CD14-positive monocyte (primary cell): ENCODE measurements around the gene MACROD2. TPM values are rescaled to one million over a fixed set of nuclear protein-coding genes. Genes with fewer than 3 reads are reported as not detected.

Source experiments
- DNase-seq, 3 donors: peaks; one replicate each; pipeline ENCODE4 v3.0.0-alpha.2; 2011 to 2022
- H2AFZ ChIP-seq: 2 replicates; pipeline ENCODE4 v1.6.0; 2012; ENCODE audit warnings: mild to moderate bottlenecking, low read depth, low read length, inconsistent platforms; ENCODE audit not compliant: insufficient read depth, poor library complexity, severe bottlenecking
- H3K27ac ChIP-seq, 2 donors: 1 replicate in 1 of 2; 2 replicates in 1 of 2; pipeline ENCODE4 v1.5.1; 2012 to 2013; ENCODE audit warnings: low read length in 2 of 2, control low read depth in 1 of 2, inconsistent platforms in 1 of 2, low read depth in 1 of 2, mild to moderate bottlenecking in 1 of 2
- H3K27me3 ChIP-seq, 2 donors: one replicate each; pipeline versions ENCODE4 v1.6.0 to v1.6.1; 2011 to 2013; ENCODE audit warnings: low read length in 2 of 2; ENCODE audit not compliant: control insufficient read depth in 2 of 2, insufficient read depth in 2 of 2
- H3K36me3 ChIP-seq, 2 donors: replicated peaks in 1 of 2; 1 replicate in 1 of 2; 2 replicates in 1 of 2; pipeline versions ENCODE4 v1.5.1 to v1.6.1; 2012 to 2013; ENCODE audit warnings: low read length in 2 of 2, control low read depth in 1 of 2, inconsistent platforms in 1 of 2, mild to moderate bottlenecking in 1 of 2; ENCODE audit not compliant: insufficient read depth in 2 of 2, control insufficient read depth in 1 of 2
- H3K4me1 ChIP-seq, 2 donors: 1 replicate in 1 of 2; 2 replicates in 1 of 2; pipeline versions ENCODE4 v1.5.1 to v1.6.1; 2012 to 2013; ENCODE audit warnings: low read length in 2 of 2, control low read depth in 1 of 2, inconsistent platforms in 1 of 2, mild to moderate bottlenecking in 1 of 2, moderate library complexity in 1 of 2; ENCODE audit not compliant: insufficient read depth in 2 of 2, control insufficient read depth in 1 of 2
- H3K4me2 ChIP-seq: replicated peaks from 2 replicates; pipeline ENCODE3; 2012; ENCODE audit warnings: low read length, moderate library complexity, mild to moderate bottlenecking; ENCODE audit not compliant: poor library complexity, severe bottlenecking; ENCODE audit errors: extremely low read depth
- H3K4me3 ChIP-seq, 3 experiments: fragments of 200-600 bp in 1 of 3; sonication (generic) in 1 of 3; replicated peaks in 1 of 3; 1 replicate in 2 of 3; 2 replicates in 1 of 3; pipeline ENCODE4 v1.5.1; 2011 to 2013; ENCODE audit warnings: low read length in 3 of 3, mild to moderate bottlenecking in 3 of 3, control low read depth in 2 of 3, low read depth in 2 of 3, inconsistent platforms in 1 of 3, moderate library complexity in 1 of 3
- H3K79me2 ChIP-seq: 2 replicates; pipeline ENCODE4 v1.6.0; 2012; ENCODE audit warnings: mild to moderate bottlenecking, control low read depth, inconsistent platforms, low read length, moderate library complexity; ENCODE audit not compliant: insufficient read depth
- H3K9ac ChIP-seq: 2 replicates; pipeline ENCODE4 v1.6.0; 2017; ENCODE audit warnings: low read length, mild to moderate bottlenecking; ENCODE audit not compliant: insufficient read depth, poor library complexity, severe bottlenecking
- H3K9me3 ChIP-seq, 2 donors: replicated peaks in 1 of 2; 1 replicate in 1 of 2; 2 replicates in 1 of 2; pipeline versions ENCODE4 v1.5.1 to v1.6.1; 2012 to 2013; ENCODE audit warnings: low read length in 2 of 2, control low read depth in 1 of 2; ENCODE audit not compliant: control insufficient read depth in 1 of 2, insufficient read depth in 1 of 2
- H4K20me1 ChIP-seq: 2 replicates; pipeline ENCODE4 v1.6.0; 2012; ENCODE audit warnings: mild to moderate bottlenecking, low read length, control low read depth, moderate library complexity; ENCODE audit not compliant: insufficient read depth
- H3K27ac Mint-ChIP-seq, 7 donors: one replicate each; pipeline ENCODE4 v1.8.0; 2020; ENCODE audit warnings: mild to moderate bottlenecking in 7 of 7, mixed read lengths in 7 of 7, moderate library complexity in 6 of 7, inconsistent platforms in 2 of 7
- H3K27me3 Mint-ChIP-seq, 3 donors: one replicate each; pipeline ENCODE4 v1.8.0; 2021 to 2022; ENCODE audit warnings: low read depth in 3 of 3, mild to moderate bottlenecking in 3 of 3, mixed read lengths in 3 of 3, moderate library complexity in 3 of 3, inconsistent platforms in 1 of 3
- H3K36me3 Mint-ChIP-seq, 2 donors: one replicate each; pipeline ENCODE4 v1.8.0; 2020; ENCODE audit warnings: mixed read lengths in 2 of 2, inconsistent platforms in 1 of 2, mild to moderate bottlenecking in 1 of 2
- H3K4me1 Mint-ChIP-seq: one replicate; pipeline ENCODE4 v1.8.0; 2020; ENCODE audit warnings: mild to moderate bottlenecking, mixed read lengths
- H3K4me3 Mint-ChIP-seq, 2 donors: one replicate each; pipeline ENCODE4 v1.8.0; 2020; ENCODE audit warnings: mild to moderate bottlenecking in 2 of 2, mixed read lengths in 2 of 2, moderate library complexity in 1 of 2
- H3K9me3 Mint-ChIP-seq, 7 donors: one replicate each; pipeline ENCODE4 v1.8.0; 2020 to 2022; ENCODE audit warnings: mixed read lengths in 7 of 7, mild to moderate bottlenecking in 6 of 7, moderate library complexity in 6 of 7, inconsistent platforms in 2 of 7
- WGBS: methylation state at CpG from one replicate; pipeline ENCODE4 v1.1.5; 2013; ENCODE audit warnings: missing lambda C conversion rate; ENCODE audit not compliant: insufficient coverage; 5-methylcytosine and 5-hydroxymethylcytosine counted together
- intact Hi-C, 2 donors: fragments of 100-400 bp; cut with micrococcal nuclease; formaldehyde crosslinking; loops; one replicate each; pipeline versions ENCODE4 v1.15.0 to v1.15.1; 2023
- polyA plus RNA-seq, 3 donors: library from polyadenylated mRNA; depleted of rRNA in 1 of 3; unstranded in 2 of 3; stranded (reverse) in 1 of 3; fragments of 300-500 nt in 2 of 3; fragments of >200 nt in 1 of 3; fragmentation: Illumina TruSeq in 2 of 3; gene quantifications; 1 replicate in 2 of 3; 2 replicates in 1 of 3; pipeline ENCODE4 v1.2.3, GENCODE V29; 2012 to 2021
- TF ChIP-seq, protein P1 (sequence below): fragments of 200-600 bp; IDR thresholded peaks from one replicate; pipeline ENCODE4 v1.8.0; 2022; ENCODE audit warnings: antibody characterized with exemption, mild to moderate bottlenecking

MACROD2 gene
- polyA plus RNA-seq, 3 donors: 0.23 TPM; not detected in 2

GRCh38 chr20:15179381-15179780, 1184.1 kb downstream of the MACROD2 start:
- Histone ChIP-seq H4K20me1 (no peaks in the 10 kb centered on the region), H3K9me3 (peaks cover 11 to 20% of the 10 kb centered on the region in 2 donors), H3K4me1 (no peaks in the 10 kb centered on the region), H3K27me3 (no peaks in the 10 kb centered on the region), H3K79me2 (no peaks in the 10 kb centered on the region), H3K27ac (no peak overlapping the region), H3K9ac (no peak overlapping the region), H3K36me3 (no peaks in the 10 kb centered on the region), H2AFZ (no peak overlapping the region), H3K4me3 (no peak overlapping the region), H3K4me2 (no peak overlapping the region)
- DNase-seq: no peak
- no peaks in the 10 kb centered on the region for H3K27me3 Mint-ChIP-seq
- H3K4me3 Mint-ChIP-seq: no peak overlapping the region
- H3K9me3 Mint-ChIP-seq: peaks cover 9 to 24% (median 15%) of the 10 kb centered on the region in 7 donors
- 83% methylated on average over 2 of the region's 2 CpGs for WGBS
- no peak overlapping the region for H3K27ac Mint-ChIP-seq
- intact Hi-C loops: no loop called here
- no peaks in the 10 kb centered on the region for H3K36me3 Mint-ChIP-seq
- TF ChIP-seq, protein P1, sequence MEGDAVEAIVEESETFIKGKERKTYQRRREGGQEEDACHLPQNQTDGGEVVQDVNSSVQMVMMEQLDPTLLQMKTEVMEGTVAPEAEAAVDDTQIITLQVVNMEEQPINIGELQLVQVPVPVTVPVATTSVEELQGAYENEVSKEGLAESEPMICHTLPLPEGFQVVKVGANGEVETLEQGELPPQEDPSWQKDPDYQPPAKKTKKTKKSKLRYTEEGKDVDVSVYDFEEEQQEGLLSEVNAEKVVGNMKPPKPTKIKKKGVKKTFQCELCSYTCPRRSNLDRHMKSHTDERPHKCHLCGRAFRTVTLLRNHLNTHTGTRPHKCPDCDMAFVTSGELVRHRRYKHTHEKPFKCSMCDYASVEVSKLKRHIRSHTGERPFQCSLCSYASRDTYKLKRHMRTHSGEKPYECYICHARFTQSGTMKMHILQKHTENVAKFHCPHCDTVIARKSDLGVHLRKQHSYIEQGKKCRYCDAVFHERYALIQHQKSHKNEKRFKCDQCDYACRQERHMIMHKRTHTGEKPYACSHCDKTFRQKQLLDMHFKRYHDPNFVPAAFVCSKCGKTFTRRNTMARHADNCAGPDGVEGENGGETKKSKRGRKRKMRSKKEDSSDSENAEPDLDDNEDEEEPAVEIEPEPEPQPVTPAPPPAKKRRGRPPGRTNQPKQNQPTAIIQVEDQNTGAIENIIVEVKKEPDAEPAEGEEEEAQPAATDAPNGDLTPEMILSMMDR: no peak
- H3K4me1 Mint-ChIP-seq: no peaks in the 10 kb centered on the region

- no peak for DNase-seq
- H3K9me3 Mint-ChIP-seq: peaks cover 9 to 24% (median 15%) of the 10 kb centered on the region in 7 donors
Measured at GRCh38 chr20:15179781-15180180, 1184.5 kb downstream of the MACROD2 start.

More at GRCh38 chr20:15179781-15180180, 1184.5 kb downstream of the MACROD2 start:
- H3K9ac ChIP-seq: no peak overlapping the region
- Mint-ChIP-seq H3K4me3 (no peak overlapping the region), H3K36me3 (no peaks in the 10 kb centered on the region), H3K27me3 (no peaks in the 10 kb centered on the region), H3K4me1 (no peaks in the 10 kb centered on the region), H3K27ac (peak overlapping the region in 1 of 7 donors; percentile 34)
- H3K79me2 ChIP-seq: no peaks in the 10 kb centered on the region
- H3K27ac ChIP-seq: no peak overlapping the region
- no peak overlapping the region for H3K4me2 ChIP-seq
- no peaks in the 10 kb centered on the region for H3K4me1 ChIP-seq
- H3K4me3 ChIP-seq: no peak overlapping the region
- peaks cover 11 to 20% of the 10 kb centered on the region in 2 donors for H3K9me3 ChIP-seq
- H3K27me3 ChIP-seq: no peaks in the 10 kb centered on the region
- H3K36me3 ChIP-seq: no peaks in the 10 kb centered on the region
- TF ChIP-seq, protein P1: no peak
- intact Hi-C loops: no loop called here
- H4K20me1 ChIP-seq: no peaks in the 10 kb centered on the region
- 100% methylated on average over 2 of the region's 3 CpGs for WGBS
- no peak overlapping the region for H2AFZ ChIP-seq
